Stimulated activated CD4-positive, alpha-beta T cell treated with anti-CD3 and anti-CD28 coated beads, Interleukin-12 subunit alpha, Interleukin-12 subunit beta, amount 100 ng/mL, for 4 hours (primary cell): ENCODE data around the gene PGAP3.

Experiments used
- DNase-seq: peaks from one replicate; pipeline ENCODE4 v3.0.0-alpha.2; 2020

PGAP3 gene

GRCh38 chr17:39659279-39660010, 28.4 kb downstream of the PGAP3 start:
- no peak for DNase-seq

GRCh38 chr17:39658760-39659159, 29.1 kb downstream of the PGAP3 start:
- no peak for DNase-seq

- no peak for DNase-seq
Measured at GRCh38 chr17:39658346-39658745, 29.5 kb downstream of the PGAP3 start.

- no peak for DNase-seq
Measured at GRCh38 chr17:39655105-39655504, 32.8 kb downstream of the PGAP3 start.

GRCh38 chr17:39653662-39654331, 34.1 kb downstream of the PGAP3 start:
- DNase-seq = peak; percentile 77

GRCh38 chr17:39653316-39653661, 34.6 kb downstream of the PGAP3 start:
- no peak for DNase-seq

- no peak for DNase-seq
Measured at GRCh38 chr17:39652587-39653315, 35.1 kb downstream of the PGAP3 start.

- no peak for DNase-seq
Measured at GRCh38 chr17:39651923-39652586, 35.8 kb downstream of the PGAP3 start.

- DNase-seq = no peak
Measured at GRCh38 chr17:39650121-39650579, 37.7 kb downstream of the PGAP3 start.

GRCh38 chr17:39648616-39649366, 39.1 kb downstream of the PGAP3 start:
- DNase-seq = no peak

- no peak for DNase-seq
Measured at GRCh38 chr17:39647256-39647655, 40.6 kb downstream of the PGAP3 start.

- no peak for DNase-seq
Measured at GRCh38 chr17:39643271-39643670, 44.6 kb downstream of the PGAP3 start.

GRCh38 chr17:39642291-39643074, 45.4 kb downstream of the PGAP3 start:
- DNase-seq = no peak

GRCh38 chr17:39641883-39642282, 46.0 kb downstream of the PGAP3 start:
- no peak for DNase-seq

- no peak for DNase-seq
Measured at GRCh38 chr17:39641097-39641496, 46.8 kb downstream of the PGAP3 start.

- DNase-seq = no peak
Measured at GRCh38 chr17:39640591-39641031, 47.2 kb downstream of the PGAP3 start.

- no peak for DNase-seq
Measured at GRCh38 chr17:39639566-39640458, 48.0 kb downstream of the PGAP3 start.

GRCh38 chr17:39639043-39639442, 48.8 kb downstream of the PGAP3 start:
- DNase-seq = no peak

GRCh38 chr17:39638317-39638716, 49.5 kb downstream of the PGAP3 start:
- DNase-seq = no peak

GRCh38 chr17:39636927-39637736, 50.7 kb downstream of the PGAP3 start, which contains the start of gene STARD3:
Gene STARD3, plus strand, starts transcription at chr17:39637144. Its CDS starts 16,388 bp downstream, at chr17:39653532.
- peak; percentile 92 for DNase-seq
